HG02943 (cell line): Measurements from ENCODE around the gene IL18RAP.
A peak's percentile ranks its signal among the peaks of the same experiment; 100 is the strongest.

Experiments
- ATAC-seq: cut with Tn5 transposase; IDR thresholded peaks from one replicate; pipeline ENCODE4 v1.9.1; 2021; ENCODE audit warnings: mild to moderate bottlenecking, low read depth, moderate library complexity; ENCODE audit not compliant: unreplicated experiment

IL18RAP gene

GRCh38 chr2:102451968-102452367 is 29.0 kb downstream of the IL18RAP start:
- no peak for ATAC-seq

DNA sequence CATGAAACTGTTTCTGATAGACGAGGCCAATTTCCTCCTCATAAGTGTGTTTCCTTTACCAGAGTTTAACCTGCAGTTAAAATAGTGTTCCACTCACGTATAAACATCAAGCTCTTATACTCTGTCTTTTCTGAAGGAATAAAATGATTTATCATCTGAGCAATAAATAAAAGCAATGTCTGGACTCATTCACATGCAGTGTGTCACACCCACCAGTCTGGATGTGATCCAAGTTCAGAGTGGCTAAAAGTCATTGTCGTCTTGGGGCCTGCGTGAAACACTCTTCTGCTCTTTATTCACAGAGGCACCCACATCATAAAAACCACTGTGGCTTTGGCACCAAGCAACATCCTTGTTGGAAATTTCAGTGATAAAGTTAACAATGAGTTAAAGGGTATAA is 30.5 kb downstream of the IL18RAP start:
- no peak for ATAC-seq

DNA sequence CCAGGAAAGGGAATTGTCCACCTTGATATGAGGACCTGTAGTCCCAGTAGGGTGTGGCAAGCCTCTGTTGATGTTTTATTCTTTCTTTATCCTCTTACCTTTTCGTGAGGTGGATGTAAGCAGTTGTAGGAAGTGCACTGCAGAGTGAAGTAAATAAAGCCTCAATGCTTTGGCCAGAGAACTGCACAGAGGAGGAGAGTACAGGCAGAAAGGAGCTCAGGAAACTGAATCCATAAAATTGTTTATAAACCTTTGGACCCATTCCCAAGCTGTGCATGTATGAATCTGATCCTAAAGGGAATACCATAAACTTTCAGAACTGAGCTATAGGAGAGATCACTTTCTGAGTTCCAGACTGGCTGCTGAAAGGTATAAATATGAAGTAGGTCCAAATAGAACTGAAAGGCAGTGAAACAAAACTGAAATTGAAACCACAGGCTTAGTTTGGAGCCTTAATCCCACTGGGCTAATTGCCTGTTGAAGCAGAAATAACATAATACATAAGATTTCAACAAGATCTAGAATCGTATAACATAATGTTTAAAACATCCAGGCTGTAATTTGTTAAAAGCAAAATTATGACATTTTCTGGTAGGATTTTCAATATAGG is 32.2 kb downstream of the IL18RAP start:
- ATAC-seq = no peak

- ATAC-seq = no peak
These were observed 37.5 kb downstream of the IL18RAP start for GRCh38 chr2:102460467-102460866.

- ATAC-seq = no peak
These were observed 38.2 kb downstream of the IL18RAP start for GRCh38 chr2:102461188-102461587.

GRCh38 chr2:102463160-102463559 is 40.2 kb downstream of the IL18RAP start:
- no peak for ATAC-seq

- no peak for ATAC-seq
These were observed 47.2 kb downstream of the IL18RAP start for GRCh38 chr2:102470168-102470567.

DNA sequence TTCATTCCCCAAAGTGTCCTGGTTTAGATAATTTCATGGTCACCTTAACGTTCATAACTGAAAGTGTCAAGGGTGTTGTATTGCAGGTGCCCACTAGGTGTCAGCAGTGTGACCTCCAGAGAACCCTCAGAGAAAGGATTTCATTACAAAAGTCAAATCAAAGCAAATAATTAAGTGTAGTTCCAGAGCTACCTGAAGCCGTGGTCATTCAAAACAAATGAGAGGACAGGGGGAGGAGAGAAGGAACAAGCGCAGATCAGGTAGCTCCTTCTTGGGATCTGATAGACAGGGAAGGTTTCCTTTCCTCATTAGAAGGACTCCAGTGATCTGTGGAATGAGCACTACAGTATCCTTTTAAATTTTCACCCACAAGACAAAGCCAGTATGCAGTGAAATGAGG is 50.1 kb downstream of the IL18RAP start, which contains the start of gene SLC9A4:
TSS of gene SLC9A4 (plus strand) at position 207 of the 400 bp plus-strand sequence. CDS start 534 bp downstream, outside the sequence.
- ATAC-seq = peak; percentile 79

DNA sequence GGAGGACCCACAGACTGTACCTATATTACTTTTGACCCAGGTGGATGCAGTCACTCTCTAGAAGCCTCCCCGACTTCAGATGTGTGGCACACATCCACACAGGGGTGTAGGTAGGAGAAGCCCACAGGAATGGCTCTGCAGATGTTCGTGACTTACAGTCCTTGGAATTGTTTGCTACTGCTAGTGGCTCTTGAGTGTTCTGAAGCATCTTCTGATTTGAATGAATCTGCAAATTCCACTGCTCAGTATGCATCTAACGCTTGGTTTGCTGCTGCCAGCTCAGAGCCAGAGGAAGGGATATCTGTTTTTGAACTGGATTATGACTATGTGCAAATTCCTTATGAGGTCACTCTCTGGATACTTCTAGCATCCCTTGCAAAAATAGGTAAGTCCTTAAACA is 50.7 kb downstream of the IL18RAP start:
- ATAC-seq = no peak

DNA sequence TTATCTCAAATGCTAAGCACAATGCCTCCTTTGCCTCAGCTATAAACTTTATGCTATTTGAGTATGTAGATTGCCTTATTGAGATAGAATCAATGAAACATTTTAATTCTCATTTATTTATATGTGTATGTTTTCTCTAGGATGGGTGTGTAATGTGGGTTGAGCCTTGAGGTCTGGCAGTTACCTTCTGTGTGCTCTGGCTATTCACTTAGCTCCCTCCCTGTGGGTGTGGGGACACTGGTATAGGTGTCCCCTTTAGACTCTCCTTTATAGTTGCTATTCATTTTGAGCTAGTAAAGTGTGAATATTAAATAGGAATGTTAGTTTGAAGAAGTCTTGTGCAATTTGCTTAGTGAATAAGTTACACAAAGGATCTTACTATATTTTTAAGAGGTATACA is 51.8 kb downstream of the IL18RAP start:
- ATAC-seq = no peak

DNA sequence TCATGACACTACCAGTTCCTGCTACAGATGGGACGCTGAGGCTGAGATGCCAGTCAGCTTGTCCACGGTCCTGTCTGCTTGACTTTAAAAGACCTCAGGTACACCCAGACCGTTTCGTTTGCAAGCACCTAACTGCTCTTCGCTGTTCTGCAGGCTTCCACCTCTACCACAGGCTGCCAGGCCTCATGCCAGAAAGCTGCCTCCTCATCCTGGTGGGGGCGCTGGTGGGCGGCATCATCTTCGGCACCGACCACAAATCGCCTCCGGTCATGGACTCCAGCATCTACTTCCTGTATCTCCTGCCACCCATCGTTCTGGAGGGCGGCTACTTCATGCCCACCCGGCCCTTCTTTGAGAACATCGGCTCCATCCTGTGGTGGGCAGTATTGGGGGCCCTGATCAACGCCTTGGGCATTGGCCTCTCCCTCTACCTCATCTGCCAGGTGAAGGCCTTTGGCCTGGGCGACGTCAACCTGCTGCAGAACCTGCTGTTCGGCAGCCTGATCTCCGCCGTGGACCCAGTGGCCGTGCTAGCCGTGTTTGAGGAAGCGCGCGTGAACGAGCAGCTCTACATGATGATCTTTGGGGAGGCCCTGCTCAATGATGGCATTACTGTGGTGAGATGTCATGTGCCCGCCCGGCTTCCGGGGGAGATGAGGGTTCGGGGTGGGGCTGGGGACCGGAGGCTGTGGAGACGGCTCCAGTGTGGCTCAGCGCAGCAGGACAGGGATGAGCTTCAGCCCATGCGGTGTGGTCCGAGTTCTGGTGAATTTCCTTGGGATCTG is 55.9 kb downstream of the IL18RAP start:
- no peak for ATAC-seq

GRCh38 chr2:102480285-102481195 is 57.6 kb downstream of the IL18RAP start:
- ATAC-seq = no peak

GRCh38 chr2:102481931-102482330 is 59.0 kb downstream of the IL18RAP start:
- no peak for ATAC-seq

- ATAC-seq = no peak
These were observed 60.1 kb downstream of the IL18RAP start for GRCh38 chr2:102483086-102483485.

GRCh38 chr2:102484310-102485061 is 61.5 kb downstream of the IL18RAP start:
- no peak for ATAC-seq

GRCh38 chr2:102485147-102485785 is 62.3 kb downstream of the IL18RAP start:
- no peak for ATAC-seq

GRCh38 chr2:102486941-102487702 is 64.2 kb downstream of the IL18RAP start:
- no peak for ATAC-seq

DNA sequence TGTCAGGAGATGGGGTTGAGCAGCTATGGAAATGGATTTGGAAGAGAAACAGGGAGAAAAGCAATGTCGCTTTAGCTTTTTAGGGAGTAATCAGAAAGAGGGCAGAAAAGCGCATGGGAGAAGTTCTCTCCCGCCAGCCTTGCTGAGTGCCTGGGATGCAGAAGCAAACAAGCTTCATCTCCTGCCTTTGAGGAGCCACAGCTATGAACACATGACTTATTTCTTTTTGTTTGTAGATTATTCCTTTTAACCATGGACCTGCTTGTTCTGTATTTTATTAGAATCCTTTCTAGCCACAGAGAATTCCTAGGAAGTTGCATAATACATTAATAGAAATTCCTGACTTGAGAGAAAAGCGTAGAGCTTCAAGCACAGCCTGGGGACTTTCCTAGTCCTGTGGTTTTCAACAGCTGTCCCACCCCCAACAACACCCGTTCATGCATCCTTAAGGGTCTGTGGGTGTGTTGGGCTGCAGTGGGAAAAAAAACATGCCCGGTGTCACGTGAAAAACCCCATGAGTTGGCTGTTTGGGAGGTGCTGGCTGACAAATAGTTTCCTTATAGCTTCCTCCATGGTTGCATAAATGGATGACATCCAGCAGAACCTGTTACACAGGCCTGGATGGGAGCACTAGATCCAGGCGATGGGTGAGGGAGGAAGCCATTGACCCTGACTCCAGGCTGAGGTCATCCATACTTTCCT is 65.0 kb downstream of the IL18RAP start:
- ATAC-seq = no peak

DNA sequence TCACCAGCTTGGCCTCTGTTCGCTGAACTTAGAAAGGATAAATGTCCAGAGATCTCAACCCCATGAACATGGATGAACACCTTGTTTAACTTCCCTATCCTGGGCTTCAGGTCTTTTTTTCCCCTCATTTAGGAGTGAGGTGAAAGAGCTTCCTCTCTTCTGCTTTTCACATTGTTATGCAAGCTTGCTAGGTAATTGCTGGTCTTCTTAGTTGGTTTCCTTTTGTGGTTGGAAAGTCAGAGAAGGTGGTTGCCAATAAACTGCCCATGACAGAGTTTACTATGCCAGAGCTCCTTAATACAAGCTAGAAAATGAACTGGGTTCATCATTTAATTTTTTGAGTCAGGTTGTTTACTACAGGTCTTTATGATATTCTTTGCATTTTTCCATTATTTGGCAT is 66.7 kb downstream of the IL18RAP start:
- ATAC-seq = no peak
